Activated CD8-positive, alpha-beta memory T cell treated with anti-CD3 and anti-CD28 coated beads, Interleukin-2, amount 50 U/mL, for 1 hour (primary cell): ENCODE measurements around the gene ENG.
"Not testable (repeated sequence)": the region's sequence is repeated elsewhere in the genome, so short reads cannot be mapped to it uniquely, and the experiment has no call there.

ENCODE experiments used
- DNase-seq: peaks from one replicate; pipeline ENCODE4 v3.0.0-alpha.2; 2020; ENCODE audit errors: extremely low read depth

Gene ENG

DNA sequence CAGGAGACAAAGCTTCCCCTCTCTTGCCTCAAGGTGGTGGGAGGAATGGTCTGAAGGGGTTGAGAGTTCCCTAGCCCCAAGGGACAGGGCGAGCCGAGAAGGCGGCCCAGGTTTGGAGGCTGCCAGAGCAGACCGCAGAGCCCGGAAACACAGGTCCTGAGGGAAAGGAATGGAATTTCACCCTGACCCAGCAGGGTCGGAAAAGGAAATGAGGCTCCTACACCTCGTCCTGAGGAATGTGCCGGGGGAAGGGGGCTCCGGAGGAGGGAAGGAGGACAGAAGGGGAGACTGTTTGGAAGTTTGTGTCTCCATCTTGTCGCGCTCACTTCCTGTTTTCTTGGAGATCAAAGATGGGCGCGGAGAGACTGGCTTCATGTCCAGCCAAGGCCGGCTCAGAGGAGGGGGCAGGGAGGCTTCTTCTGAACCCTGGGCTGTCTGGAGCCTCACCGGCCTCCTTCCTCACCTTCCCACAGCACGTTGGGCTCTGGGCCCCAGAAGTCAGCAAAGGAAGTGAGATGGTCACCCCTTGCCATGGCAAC lies 9.6 kb downstream of the ENG start:
- no peak for DNase-seq

GRCh38 chr9:127841087-127841835 lies 13.2 kb downstream of the ENG start:
- no peak for DNase-seq

DNA sequence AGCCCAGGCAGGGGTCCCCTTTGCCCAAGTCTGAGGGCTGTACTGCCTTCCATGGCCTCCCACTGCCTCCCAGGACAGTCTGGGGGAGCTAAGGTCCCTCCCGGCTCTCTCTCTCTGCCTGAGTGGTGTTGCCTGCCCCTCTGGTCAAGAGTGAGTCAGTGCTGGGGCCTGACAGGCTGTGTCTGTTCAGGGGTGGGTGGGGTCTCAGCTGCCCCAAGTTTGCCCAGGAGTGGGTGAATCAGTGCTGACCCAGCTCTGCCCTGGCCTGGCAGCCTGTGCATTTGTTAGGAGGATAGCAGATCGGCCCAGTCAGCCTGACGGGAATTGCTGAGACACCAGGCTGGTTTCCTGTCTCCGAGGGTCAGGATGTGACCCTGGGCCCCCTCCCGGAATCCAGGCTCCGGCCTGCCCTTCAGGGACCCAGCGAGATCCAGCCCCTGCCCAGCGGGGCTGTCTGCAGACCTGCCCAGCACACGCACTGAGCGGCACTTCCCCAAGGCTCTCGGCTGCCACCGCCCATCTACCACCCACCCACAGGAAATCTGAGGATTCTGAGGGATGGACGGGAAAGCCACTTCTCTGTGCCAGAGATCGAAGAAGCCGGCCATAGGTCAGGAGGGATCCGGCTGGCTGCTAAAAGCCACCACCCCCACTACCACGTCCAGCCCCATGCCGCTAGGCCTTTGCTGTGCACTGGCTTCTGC lies 15.9 kb downstream of the ENG start:
- no peak for DNase-seq

DNA sequence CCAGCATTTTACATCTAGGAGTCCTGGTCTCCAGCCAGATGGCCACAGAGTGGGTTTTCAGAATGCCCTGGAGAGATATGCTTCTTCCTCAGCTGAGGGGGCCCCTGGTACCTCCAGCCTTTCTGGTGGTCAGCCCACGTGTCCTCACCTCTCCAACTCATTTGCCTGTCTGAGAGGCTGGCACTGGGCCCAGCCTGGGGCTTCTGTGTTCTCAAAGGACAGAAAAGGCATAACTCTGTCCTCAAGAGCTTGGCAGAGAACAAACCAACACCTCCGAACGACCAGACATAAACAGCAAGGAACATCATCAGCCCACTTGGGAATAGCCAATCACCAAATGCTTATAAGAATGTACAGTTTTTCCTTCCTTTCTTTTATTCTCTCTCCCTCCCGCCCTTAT lies 17.1 kb downstream of the ENG start:
- no peak for DNase-seq

GRCh38 chr9:127836561-127836960 lies 17.9 kb downstream of the ENG start:
- DNase-seq: not testable (repeated sequence)

DNA sequence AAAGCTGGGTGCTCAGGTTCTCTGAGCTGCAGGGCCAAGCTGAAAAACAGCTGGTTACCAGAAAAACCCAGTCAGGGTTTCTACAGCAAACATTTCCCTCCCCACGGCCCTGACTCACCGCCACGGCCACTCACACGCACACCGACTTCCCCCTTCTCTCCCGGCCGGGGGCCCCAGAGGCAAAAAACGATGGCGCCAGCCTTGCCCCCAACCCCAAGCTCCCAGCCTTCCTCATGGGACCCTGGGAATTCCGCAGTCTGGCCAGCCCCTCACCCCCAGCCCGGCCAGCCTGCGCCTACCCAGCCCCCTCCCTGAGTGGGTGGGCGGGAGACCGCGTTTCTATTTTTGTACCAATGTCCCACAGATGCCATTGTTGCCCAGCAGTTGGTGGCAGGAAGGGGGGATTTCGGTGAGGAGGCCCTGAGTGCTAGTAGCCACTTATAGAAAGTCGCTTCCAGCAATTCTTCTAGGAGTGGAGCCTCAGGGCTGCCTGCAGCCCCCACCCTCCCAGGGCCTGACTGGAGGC lies 18.4 kb downstream of the ENG start:
- DNase-seq: no peak

DNA sequence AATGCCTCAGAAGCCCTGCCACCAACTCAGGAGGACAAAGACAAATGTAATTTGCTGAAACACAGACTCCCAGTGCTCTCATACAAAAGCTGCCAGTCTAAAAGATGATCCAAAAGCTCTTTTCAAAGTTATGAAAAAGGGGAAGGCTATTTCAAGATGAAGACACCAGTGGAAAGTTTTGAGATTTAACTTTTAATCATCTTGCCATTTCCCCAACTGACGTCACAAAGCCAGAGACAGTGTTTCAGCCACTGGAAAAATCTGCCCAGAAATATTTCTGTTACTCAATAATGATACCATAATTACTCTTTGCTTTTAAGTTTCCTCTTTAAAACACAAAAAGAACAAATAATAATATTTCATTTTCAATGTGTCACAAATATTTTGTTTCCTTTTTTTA lies 20.9 kb downstream of the ENG start:
- no peak for DNase-seq

DNA sequence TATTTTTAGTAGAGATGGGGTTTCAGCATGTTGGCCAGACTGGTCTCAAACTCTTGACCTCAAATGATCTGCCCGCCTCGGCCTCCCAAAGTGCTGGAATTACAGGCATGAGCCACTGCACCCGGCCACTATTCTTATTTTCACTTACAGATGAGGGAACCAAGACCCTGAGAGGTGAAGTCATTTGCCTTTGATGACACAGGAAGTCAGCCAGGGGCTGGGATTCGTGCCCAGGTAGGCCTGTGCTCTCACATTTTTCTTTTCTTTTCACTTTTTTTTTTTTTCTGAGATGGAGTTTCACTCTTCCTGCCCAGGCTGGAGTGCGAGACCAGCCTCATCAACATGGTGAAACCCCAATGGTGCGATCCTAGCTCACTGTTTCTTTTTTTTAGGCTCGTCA lies 22.2 kb downstream of the ENG start:
- no peak for DNase-seq

DNA sequence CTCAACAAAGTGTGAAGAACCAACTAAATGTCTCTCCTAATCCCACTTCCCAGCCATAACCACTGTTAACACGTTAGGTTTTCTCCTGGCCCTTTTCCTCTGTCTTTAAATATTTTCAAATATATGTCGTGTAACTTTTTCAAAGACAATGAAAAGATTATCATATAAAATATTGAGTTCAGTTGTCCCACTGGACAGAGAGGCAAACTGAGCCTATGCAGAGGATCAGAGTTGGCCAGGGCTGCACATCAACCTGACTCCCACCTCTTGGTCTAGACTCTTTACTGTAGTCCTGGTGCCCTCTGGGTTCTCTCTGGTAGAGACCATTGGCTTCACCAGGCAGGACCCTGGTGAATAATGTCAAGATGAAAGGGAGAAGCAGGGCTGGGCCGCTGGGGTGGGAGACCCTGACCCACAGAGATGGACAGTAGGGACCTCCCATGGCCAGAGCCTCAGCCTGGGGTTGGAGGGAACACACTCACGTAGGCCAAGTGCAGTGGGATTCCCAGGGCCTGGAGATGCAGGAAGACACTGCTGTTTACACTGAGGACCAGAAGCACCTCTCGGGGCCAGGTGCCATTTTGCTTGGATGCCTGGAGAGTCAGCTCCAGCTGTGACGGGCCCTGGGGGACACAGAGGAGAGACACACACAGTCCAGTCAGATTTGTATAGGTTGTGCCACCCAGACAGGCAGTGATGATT lies 25.1 kb downstream of the ENG start:
- DNase-seq: no peak

- no peak for DNase-seq
Measured at GRCh38 chr9:127828262-127829031, 26.0 kb downstream of the ENG start.

DNA sequence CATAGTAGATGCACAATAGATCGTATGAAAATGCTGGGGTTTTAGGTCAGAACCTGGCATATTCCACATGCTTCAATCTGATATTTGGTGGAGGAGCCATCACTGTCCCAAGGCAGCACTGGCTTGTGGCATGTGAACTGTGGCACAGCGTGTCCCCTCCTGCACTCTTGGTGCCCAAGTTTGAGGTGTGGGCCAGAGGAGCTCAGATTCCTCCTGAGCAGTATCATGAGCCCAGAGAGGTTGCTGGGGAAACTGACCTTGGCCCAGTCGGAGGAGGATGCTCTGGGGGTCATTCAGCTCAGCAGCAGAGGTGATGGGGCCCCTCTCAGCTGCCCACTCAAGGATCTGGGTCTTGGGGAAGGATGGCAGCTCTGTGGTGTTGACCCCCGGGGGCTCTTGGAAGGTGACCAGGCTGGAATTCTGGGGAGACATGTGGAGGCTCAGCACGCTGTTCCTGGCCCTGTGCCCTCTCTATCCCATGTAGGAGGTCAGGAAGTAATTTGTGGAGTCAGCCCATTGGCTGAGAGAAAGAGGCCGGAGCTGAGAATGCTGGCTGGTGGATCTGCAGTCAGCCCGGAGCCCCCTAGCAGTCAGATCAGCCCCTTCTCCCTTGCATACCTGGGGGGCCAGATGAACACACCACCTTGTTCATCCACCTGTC lies 28.1 kb downstream of the ENG start:
- DNase-seq: no peak

GRCh38 chr9:127825319-127826051 lies 29.0 kb downstream of the ENG start:
- DNase-seq: no peak

- DNase-seq: no peak
Measured at GRCh38 chr9:127822108-127822507, 32.4 kb downstream of the ENG start.

DNA sequence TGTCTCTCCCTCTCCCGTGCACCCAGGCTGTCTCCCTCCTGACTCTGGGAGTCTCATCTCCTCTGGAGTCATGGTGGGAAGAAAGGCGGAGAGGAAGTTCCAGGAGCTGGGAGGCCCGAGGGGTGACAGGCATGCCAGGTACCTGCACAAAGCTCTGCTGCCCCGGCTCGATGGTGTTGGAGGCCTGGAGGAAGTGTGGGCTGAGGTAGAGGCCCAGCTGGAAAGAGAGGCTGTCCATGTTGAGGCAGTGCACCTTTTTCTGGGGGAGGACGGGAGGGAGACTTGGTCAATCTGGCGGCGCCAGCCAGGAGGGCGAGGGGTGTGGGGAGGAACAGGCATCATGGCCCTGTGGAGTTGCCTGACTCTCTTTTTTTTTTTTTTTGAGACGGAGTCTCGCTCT lies 35.9 kb downstream of the ENG start:
- DNase-seq: no peak

GRCh38 chr9:127817881-127818434 lies 36.5 kb downstream of the ENG start:
- no peak for DNase-seq

DNA sequence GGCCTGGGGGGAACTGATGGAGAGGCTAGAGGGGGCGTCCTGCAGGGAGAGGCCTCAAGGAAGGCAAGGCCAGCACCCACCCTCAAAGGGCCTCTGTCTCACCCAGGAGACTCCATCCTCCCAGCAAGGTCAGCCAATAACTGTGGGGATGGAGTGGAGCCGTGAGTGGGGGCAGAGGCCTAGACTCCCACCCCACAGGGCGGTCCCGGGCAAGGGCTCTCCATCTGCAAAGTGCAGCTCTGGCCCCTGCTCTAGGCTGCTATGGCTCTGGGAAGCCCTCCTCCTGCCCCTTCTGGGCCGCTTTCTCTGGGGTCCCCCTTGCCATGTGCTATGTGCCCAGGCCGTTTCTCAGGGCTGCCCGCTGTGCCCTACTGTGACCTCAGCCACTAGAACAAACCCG lies 37.7 kb downstream of the ENG start:
- DNase-seq: no peak

GRCh38 chr9:127816362-127816725 lies 38.1 kb downstream of the ENG start:
- no peak for DNase-seq

GRCh38 chr9:127815512-127816361 lies 38.7 kb downstream of the ENG start:
- DNase-seq: no peak
